Lower leg skin (tissue), 3 donors: Measurements from ENCODE around the gene PTPRN2.

Experiments
- CTCF ChIP-seq, 3 donors: fragments of 450-650 bp; IDR thresholded peaks; one replicate each; pipeline ENCODE4 v1.5.1; 2016; ENCODE audit warnings: antibody characterized with exemption in 3 of 3, mild to moderate bottlenecking in 3 of 3, moderate library complexity in 2 of 3
- POLR2A ChIP-seq, 2 donors: fragments of 450-650 bp; IDR thresholded peaks; one replicate each; pipeline ENCODE4 v1.6.1; 2016 to 2017; ENCODE audit warnings: antibody characterized with exemption in 2 of 2, mild to moderate bottlenecking in 1 of 2, moderate library complexity in 1 of 2

GRCh38 chr7:158534598-158534997 is 53.0 kb downstream of the PTPRN2 start:
- no peak for TF ChIP-seq CTCF (IDR thresholded peaks at IDR 0.05)
- TF ChIP-seq POLR2A (IDR thresholded peaks at IDR 0.05), result no peak
